Endothelial cell of umbilical vein (primary cell): ENCODE data around the gene IQSEC3.

ENCODE experiments used
- CTCF ChIP-seq, 2 donors: IDR thresholded peaks; 1 replicate in 1 of 2; 2 replicates in 1 of 2; pipeline ENCODE4 v1.5.1; 2011; ENCODE audit warnings: low read length in 2 of 2, mild to moderate bottlenecking in 2 of 2, moderate library complexity in 2 of 2, control low read depth in 1 of 2, inconsistent platforms in 1 of 2, low read depth in 1 of 2; ENCODE audit not compliant: insufficient read depth in 1 of 2; ENCODE audit errors: extremely low read depth in 1 of 2
- EZH2 ChIP-seq: IDR thresholded peaks from 2 replicates; pipeline ENCODE4 v1.6.1; 2012; ENCODE audit warnings: borderline replicate concordance, low read depth, mild to moderate bottlenecking, moderate library complexity, low read length, inconsistent platforms; ENCODE audit not compliant: severe bottlenecking
- MYC ChIP-seq: IDR thresholded peaks from one replicate; pipeline ENCODE4 v1.6.1; 2011; ENCODE audit warnings: mild to moderate bottlenecking, low read depth, low read length
- POLR2A ChIP-seq: IDR thresholded peaks from 2 replicates; pipeline ENCODE4 v1.6.1; 2012; ENCODE audit warnings: low read depth, mild to moderate bottlenecking, control low read depth, low read length
- POLR2AphosphoS5 ChIP-seq: IDR thresholded peaks from 2 replicates; pipeline ENCODE4 v1.6.1; 2012; ENCODE audit warnings: low read depth, mild to moderate bottlenecking, control low read depth, low read length, moderate library complexity; ENCODE audit not compliant: insufficient read depth

DNA sequence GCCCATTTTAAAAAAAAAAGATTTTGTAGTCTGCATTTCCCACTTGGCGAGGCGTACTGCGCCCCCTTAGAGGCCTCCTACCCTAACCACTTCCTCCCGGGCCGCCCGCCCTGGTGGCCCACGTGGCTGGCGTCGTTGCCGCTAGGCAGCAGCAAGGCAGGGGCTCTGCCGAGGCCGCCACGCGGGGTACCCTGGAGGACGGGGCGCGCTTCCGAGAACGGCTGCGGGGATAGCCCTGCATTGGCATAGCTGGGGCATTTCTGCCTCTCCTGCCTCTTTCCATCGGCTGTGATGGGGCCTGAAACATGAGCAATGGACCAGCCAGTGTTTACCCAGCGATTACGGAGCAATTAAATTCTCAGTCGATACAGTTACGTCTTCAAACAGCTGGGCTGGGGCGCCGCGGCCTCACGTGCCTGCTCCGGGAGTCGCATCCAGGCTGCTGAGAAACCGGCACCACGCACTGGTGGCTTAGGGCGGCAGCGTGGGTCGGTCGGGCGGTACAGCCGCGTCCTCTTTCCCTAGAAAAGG, 38.0 kb downstream of the IQSEC3 start:
- TF ChIP-seq CTCF (IDR thresholded peaks at IDR 0.05; ENCODE audit: extremely low read depth in 1 of 2, insufficient read depth in 1 of 2, low read depth in 1 of 2, low read length in 2 of 2) (no peak), POLR2AphosphoS5 (no peak), MYC (no peak), EZH2 (no peak), POLR2A (no peak)
